GM21390 (cell line): Measurements from ENCODE around the gene ATRIP.
"Not testable (repeated sequence)": the region's sequence is repeated elsewhere in the genome, so short reads cannot be mapped to it uniquely, and the experiment has no call there.

Source experiments
- ATAC-seq: cut with Tn5 transposase; IDR thresholded peaks from one replicate; pipeline ENCODE4 v1.9.1; 2021; ENCODE audit not compliant: unreplicated experiment

ATRIP gene

GRCh38 chr3:48446425-48447193, at the start of gene ATRIP:
Gene ATRIP, plus strand, starts transcription at chr3:48446737. Its CDS starts 109 bp downstream, at chr3:48446846.
- ATAC-seq: peak; percentile 86

GRCh38 chr3:48397767-48398681, 48.5 kb upstream of the ATRIP start:
- no peak for ATAC-seq

GRCh38 chr3:48398701-48399386, 47.7 kb upstream of the ATRIP start:
- ATAC-seq: no peak

- ATAC-seq: no peak
Observed at GRCh38 chr3:48399387-48400172, 47.0 kb upstream of the ATRIP start.

- no peak for ATAC-seq
Observed at GRCh38 chr3:48400824-48401433, 45.6 kb upstream of the ATRIP start.

GRCh38 chr3:48401434-48401901, 45.1 kb upstream of the ATRIP start:
- not testable (repeated sequence) for ATAC-seq

GRCh38 chr3:48402281-48402732, 44.2 kb upstream of the ATRIP start:
- no peak for ATAC-seq

GRCh38 chr3:48402907-48403306, 43.6 kb upstream of the ATRIP start:
- ATAC-seq: no peak

- ATAC-seq: no peak
Observed at GRCh38 chr3:48403533-48404439, 42.8 kb upstream of the ATRIP start.

- ATAC-seq: no peak
Observed at GRCh38 chr3:48404440-48405342, 41.8 kb upstream of the ATRIP start.

GRCh38 chr3:48405343-48405881, 41.1 kb upstream of the ATRIP start:
- ATAC-seq: no peak

- ATAC-seq: no peak
Observed at GRCh38 chr3:48405971-48406370, 40.6 kb upstream of the ATRIP start.

GRCh38 chr3:48406443-48407431, 39.8 kb upstream of the ATRIP start:
- ATAC-seq: no peak

- no peak for ATAC-seq
Observed at GRCh38 chr3:48407542-48408099, 38.9 kb upstream of the ATRIP start.

- no peak for ATAC-seq
Observed at GRCh38 chr3:48408823-48409281, 37.7 kb upstream of the ATRIP start.
